HG03558 (cell line): ENCODE data around the gene DNAAF6.

Experiments
- ATAC-seq: cut with Tn5 transposase; IDR thresholded peaks from one replicate; pipeline ENCODE4 v1.9.1; 2021; ENCODE audit warnings: moderate number of reproducible peaks; ENCODE audit not compliant: unreplicated experiment; ENCODE audit errors: extremely low read depth

The DNAAF6 gene

DNA sequence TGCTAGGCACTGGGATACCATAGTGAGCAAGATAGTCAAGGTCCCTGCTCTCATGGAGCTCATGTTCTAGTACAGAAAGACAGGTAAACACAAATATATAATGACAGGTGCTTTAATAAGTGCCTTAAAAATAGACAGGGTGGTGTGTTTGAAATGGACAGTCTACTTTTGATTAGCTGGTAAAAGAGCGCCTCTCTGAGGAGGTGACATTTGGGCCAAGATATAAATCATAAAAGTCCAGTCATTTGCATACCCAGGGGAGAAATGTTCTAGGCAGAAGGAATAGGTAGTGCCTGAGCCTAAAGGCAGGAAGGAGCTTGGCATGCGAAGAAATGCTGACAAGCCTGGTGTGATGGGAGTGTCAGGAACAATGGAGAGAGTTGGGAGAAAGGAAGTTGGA lies 83.6 kb downstream of the DNAAF6 start:
- no peak for ATAC-seq

DNA sequence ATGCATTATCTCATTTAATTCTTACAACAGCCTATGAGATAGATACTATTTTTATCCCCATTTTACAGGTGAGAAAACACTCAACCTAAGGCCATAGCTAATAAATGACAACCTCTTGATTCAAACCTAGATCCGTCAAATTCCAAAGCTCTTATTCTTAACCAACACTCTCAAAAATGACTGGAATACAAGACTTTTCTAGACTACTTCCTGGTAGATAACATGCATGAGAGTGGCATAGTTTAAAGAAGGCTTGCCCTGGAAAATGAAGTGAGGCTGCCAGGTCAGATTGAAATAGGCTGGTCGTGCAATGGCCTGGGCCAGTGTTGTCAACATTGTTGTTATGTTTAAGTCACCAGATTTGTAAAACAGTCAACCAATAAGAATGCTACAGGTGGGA lies 86.6 kb downstream of the DNAAF6 start:
- ATAC-seq: no peak
